DMS53 treated with DMSO at 0.1 percent for 48 hours (cell line): ENCODE data around the gene RAB39B.
"Not testable (repeated sequence)": the region's sequence is repeated elsewhere in the genome, so short reads cannot be mapped to it uniquely, and the experiment has no call there.

ENCODE experiments used
- DNase-seq: peaks from one replicate; lab custom pipeline; 2025; ENCODE audit not compliant: unreplicated experiment; lab: John Stamatoyannopoulos, UW

The RAB39B gene

DNA sequence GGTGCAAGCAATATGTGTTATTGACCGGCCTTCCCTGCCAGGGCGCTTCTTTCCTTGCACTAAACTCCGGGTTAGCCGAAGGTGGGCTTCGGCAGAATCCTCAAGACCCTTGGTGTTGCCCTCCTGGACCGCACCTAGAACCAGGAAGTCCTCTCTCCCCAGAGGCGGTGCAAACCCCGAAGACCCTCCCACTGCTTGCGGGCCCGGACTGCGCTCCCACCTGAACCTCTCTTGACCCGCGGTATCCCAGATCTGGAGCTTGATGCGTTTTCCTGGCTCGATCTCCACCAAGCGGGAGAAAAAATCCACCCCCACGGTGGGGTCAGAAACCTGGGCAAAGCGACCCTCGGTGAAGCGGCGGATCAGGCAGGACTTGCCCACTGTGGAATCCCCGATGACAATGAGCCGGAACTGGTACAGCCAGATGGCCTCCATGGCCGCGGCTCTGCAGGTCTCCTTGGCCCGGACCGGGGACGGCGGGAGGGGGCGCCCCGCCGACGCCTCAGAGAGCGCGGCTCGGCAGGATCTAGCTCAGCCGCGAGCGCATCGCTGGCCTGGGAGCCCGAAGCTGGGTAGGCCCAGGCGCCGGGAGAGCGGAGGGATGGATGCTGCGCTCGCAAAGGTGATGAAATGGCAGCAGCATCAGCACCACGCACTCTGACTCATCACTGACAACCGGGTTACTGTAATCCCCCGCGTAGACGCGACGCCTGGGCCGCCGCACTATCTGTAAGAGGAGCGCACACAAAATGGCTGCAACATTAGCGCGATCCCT, at the start of gene RAB39B:
Gene RAB39B, minus strand, starts transcription at position 638 of the 775 bp plus-strand sequence. Its CDS starts 203 bp downstream, at position 435.
- DNase-seq, result peak; percentile 79

- no peak for DNase-seq
Measured at GRCh38 chrX:155313766-155314165, 49.5 kb upstream of the RAB39B start.

DNA sequence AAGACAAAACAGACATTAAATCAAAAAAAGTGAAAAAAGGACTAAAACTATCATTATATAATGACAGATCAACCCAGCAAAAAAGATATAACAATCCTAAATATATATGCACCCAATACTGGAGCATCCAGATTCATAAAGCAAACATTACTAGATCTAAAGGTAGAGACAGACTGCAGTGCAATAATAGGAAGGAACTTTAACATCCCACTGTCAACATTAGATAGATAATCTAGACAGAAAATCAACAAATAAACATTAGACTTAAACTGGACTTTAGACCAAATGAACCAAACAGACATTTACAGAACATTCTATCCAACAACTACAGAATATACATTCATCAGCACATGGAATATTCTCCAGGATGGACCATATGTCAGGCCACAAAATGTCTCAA, 29.5 kb upstream of the RAB39B start:
- DNase-seq, result no peak

DNA sequence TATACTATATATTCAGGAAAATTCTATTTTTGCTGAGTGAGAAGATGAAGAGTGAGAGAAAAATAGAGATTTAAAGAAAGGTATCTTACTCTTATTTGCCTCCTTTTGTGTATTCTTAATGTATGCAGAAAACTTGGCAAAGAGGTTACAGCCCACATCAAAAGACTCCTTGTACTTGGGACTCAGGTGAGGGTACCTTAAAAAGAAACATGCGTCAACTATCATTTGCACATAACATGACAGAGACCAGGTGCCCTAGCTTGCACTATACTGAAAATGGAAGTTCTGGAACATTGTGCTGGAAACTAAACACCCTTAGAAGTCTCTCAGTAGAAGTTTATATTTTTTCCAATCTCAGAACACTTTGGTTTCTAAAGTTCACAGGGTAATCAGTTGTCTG, 15.6 kb upstream of the RAB39B start:
- no peak for DNase-seq

- no peak for DNase-seq
Measured at GRCh38 chrX:155270969-155271368, 6.7 kb upstream of the RAB39B start.

DNA sequence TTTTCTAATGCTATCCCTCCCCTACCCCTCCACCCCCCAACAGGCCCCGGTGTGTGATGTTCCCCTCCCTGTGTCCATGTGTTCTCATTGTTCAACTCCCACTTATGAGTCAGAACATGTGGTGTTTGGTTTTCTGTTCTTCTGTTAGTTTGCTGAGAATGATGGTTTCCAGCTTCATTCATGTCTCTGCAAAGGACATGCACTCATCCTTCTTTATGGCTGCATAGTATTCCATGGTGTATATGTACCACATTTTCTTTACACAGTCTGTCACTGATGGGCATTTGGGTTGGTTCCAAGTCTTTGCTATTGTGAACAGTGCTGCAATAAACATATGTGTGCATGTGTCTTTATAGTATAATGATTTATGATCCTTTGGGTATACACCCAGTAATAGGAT, 3.7 kb upstream of the RAB39B start:
- DNase-seq, result not testable (repeated sequence)

DNA sequence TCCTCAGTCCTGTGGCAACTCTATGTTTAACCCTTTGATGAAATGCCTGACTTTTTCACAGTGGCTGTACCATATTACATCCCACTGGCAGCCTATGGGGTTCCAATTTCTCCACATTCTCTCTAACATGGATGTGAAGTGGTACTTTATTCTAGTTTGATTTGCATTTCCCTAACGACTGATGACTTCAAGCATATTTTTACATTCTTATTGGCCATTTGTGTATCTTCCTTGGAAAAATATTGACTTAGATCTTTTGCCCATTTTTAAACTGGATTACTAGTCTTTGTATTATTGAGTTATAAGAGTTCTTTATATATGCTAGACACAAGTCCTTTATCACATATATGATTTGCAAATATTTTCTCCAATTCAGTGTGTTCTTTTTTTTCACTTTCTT, 2.1 kb upstream of the RAB39B start:
- DNase-seq, result no peak

DNA sequence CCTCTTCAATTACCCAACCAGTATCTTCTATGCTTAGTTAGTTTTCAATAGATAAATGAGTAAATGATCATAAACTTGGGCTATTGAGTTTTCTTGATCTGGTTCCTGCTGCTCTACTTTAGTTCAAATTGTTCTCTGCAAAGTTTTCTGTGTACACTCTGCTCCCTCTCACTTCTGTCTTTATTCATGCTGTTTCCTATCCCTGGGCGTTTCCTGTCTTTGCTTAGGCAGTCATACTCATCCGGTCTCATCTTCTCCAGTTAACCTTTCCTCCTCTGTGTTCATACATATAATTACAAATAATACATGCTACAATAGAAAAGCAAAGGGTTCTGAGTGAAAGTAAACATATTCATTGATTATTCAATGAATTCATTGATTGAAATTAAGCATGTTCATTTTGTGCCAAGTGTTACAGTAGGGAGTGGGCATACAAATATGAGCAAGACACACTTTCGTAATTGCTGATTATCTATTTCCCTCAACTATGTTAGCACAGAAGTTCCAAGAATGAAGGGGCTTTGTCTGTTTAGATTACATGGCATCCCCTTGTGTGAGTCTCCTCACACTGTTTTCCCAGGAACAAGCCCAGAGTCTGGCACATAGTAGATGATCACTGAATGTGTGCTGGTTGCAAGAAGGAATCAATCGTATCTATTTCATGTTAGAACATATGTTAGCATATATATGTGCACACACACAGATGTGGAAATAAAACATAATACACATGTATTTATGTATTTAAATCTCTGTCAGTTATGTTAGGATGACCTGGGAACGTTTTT, 1.1 kb downstream of the RAB39B start:
- no peak for DNase-seq

- DNase-seq, result no peak
Measured at GRCh38 chrX:155259752-155260151, 4.5 kb downstream of the RAB39B start.

DNA sequence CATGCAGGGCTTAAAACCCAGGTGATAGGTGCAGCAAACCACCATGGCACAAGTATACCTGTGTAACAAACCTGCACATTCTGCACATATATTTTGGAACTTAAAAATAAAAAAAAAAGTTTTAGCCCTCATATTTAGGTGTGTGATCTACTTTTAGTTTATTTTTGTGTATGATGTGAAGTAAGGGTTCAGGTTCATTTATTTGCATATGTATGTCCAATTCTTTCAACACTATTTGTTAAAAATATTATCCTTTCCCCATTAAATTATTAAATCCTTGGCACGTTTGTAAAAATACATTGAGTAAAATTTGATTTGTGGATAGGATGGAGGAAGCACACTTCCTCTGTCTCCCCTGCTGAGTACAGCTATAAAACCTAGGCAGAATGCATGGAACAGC, 12.9 kb downstream of the RAB39B start:
- no peak for DNase-seq

DNA sequence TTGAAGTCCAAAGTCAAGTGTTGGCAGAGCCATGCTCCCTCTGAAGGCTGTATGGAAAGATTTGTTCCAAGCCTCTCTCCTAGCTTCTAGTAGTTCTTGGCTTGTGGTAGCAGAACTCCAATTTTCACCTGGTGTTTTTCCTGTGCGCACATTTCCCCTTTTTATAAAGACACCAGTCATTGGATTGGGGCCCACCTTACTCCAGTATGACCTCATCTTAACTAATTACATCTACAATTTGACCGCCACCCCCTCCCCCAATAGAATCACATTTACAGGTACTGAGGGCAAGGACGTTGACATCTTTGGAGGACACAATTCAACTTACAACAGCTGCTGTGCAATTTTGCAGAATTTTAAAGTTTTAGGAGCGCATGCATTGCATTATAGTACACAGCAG, 16.8 kb downstream of the RAB39B start:
- DNase-seq, result no peak

GRCh38 chrX:155246748-155247147, 17.5 kb downstream of the RAB39B start:
- no peak for DNase-seq

- DNase-seq, result no peak
Measured at GRCh38 chrX:155242300-155242699, 22.0 kb downstream of the RAB39B start.

DNA sequence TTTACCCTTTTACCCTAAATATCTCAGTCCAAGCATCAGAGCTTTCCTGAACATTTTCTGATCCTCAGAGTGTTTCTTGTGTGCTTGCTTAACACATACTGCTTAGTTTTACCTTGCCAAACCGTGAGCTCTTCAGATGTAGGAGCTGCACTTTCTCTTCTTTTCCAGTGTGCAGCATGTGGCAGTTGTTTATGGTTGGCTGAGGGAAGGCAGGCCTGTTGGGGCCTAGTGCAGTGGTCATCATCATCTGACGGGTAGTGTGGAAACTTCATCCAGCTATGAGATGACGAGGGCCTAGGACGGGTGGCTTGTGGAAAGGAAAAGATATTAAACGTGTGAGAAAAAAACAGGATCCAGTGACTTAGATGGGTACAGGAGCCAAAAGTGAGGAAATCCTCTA, 26.6 kb downstream of the RAB39B start:
- DNase-seq, result no peak

- DNase-seq, result no peak
Measured at GRCh38 chrX:155235891-155236290, 28.4 kb downstream of the RAB39B start.

DNA sequence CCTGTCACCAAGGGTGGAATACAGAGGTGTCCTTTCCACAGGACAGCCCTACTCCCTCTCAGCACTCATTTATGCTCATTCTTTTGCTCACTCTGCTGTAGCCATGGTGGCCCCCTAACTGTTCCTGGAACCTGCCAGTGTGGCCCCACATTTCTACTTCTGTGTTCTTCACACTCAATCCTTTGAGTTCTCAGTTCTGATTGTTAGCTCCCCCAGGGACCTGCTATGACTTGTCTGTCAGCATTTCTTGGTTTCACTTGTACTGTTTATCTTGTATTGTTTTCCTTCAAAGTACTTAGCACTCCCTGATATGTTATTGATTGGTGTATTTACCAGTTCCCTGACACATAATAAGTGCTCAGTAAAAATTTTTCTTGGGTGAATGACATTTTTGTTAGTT, 33.1 kb downstream of the RAB39B start:
- no peak for DNase-seq

GRCh38 chrX:155225774-155226173, 38.5 kb downstream of the RAB39B start:
- DNase-seq, result no peak

DNA sequence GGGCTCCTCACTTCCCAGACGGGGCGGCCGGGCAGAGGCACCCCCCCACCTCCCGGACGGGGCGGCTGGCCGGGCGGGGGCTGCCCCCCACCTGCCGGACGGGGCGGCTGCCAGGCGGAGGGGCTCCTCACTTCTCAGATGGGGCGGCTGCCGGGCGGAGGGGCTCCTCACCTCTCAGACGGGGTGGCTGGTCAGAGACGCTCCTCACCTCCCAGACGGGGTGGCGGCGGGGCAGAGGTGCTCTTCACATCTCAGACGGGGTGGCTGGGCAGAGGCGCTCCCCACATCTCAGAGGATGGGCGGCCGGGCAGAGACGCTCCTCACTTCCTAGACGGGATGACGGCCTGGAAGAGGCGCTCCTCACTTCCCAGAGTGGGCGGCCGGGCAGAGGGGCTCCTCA, 40.5 kb downstream of the RAB39B start:
- not testable (repeated sequence) for DNase-seq

GRCh38 chrX:155221351-155221750, 42.9 kb downstream of the RAB39B start:
- DNase-seq, result no peak

- no peak for DNase-seq
Measured at GRCh38 chrX:155218777-155219176, 45.5 kb downstream of the RAB39B start.

DNA sequence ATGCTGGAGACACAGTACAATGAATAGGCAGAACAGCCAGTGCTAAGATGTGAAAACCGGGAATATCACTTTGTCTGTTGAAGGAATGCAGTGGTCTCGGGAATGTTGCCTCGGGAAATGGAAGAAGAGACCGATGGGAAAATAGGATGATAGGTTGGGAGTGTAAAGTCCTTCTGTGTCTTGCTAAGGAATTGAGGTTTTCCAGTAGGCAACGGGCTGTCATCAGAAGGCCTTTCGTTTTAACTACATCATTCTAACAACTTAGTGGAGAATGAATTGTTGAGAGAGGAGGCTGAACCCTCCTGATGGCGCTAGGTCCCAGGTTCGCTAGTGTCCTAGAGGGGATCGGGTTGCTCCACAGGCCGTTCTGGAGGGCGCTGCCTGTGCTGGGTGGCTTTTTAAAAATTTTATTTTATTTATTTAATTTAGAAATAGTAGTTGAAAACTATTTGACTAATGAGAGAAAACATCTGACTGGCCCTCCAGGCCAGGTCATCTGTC, 47.3 kb downstream of the RAB39B start:
- no peak for DNase-seq
